GOT3 (cell line): ENCODE data around the gene CTDSP2.
"Not testable (repeated sequence)": the region's sequence is repeated elsewhere in the genome, so short reads cannot be mapped to it uniquely, and the experiment has no call there.

Experiments used
- DNase-seq: peaks from one replicate; lab custom pipeline; 2025; ENCODE audit warnings: mixed read lengths; lab: John Stamatoyannopoulos, UW

The CTDSP2 gene

GRCh38 chr12:57881475-57881874 lies 34.9 kb upstream of the CTDSP2 start:
- no peak for DNase-seq

DNA sequence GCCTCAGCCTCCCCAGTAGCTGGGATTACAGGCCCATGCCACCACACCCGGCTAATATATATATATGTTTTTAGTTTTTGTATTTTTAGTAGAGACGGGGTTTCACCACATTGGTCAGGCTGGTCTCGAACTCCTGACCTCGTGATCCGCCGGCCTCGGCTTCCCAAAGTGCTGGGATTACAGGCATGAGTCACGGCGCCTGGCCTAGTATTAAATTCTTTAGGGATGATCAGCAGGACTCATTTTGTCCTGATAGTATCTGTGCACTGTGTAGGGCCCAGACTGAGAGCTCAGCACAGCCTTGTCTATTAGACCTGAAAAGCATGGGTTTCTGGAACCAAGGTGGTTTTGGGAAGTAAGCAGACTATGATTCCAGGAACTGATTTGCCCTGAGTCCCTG lies 34.5 kb upstream of the CTDSP2 start:
- not testable (repeated sequence) for DNase-seq

DNA sequence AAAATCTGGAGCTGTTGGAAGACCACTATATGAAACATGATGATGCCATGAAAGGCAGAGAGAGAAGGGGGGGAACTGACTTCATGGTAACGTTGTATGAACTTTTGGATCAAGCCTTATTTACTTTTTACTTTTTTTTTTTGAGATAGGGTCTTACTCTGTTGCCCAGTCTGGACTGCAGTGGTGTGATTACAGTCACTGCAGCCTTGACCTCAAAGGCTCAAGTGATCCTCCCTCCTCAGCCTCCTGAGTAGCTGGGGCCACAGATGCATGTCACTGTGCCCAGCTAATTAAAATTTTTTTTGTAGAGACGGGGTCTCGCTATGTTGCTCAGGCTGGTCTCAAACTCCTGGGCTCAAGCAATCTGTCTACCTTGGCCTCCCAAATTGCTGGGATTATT lies 31.3 kb upstream of the CTDSP2 start:
- DNase-seq: no peak

GRCh38 chr12:57875753-57876547 lies 29.4 kb upstream of the CTDSP2 start:
- no peak for DNase-seq

DNA sequence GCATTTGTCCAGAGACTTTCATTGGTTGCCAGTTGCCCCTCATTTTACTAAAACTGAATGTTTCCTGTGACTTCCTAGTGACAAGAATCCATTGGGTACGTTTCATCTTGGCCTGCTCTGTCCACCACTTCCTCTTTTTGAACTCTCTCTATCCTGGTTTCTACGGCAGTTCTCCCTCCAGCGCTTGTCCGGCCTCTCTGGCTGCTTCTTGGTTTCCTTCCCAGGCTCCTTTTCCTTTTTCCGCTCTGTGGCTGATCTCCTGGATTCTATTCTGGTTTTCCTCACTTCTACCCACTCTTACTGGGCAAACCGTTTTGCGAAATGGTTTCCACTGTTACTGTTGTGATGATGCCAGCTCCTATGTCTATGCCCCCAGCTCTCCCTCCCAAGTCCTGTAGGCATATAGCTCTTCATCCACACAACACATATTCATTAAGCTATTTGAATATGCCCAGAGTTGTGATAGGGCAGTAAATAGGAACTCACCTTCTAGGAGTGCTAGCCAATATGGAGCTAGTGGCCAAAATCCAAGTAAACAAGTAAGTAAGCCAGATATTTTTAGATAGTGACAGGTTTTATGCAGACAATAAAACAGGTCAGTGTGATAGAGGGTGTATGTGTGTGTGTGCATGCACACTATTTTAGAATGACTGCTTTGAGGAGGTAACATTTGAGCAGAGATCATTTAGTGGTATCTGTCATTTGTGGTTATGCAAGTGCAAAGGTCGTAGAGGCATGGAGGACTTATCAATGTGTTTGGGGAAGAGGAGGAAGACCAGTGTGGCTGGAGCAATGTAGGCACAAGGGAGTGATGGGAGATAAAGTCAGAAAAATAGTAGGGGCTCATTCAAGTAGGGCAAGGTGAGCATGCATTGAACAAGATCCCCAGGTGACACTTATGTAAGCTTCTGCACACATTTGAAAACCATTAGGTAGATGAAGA lies 27.9 kb upstream of the CTDSP2 start:
- DNase-seq: no peak

GRCh38 chr12:57872362-57872761 lies 25.8 kb upstream of the CTDSP2 start:
- no peak for DNase-seq

DNA sequence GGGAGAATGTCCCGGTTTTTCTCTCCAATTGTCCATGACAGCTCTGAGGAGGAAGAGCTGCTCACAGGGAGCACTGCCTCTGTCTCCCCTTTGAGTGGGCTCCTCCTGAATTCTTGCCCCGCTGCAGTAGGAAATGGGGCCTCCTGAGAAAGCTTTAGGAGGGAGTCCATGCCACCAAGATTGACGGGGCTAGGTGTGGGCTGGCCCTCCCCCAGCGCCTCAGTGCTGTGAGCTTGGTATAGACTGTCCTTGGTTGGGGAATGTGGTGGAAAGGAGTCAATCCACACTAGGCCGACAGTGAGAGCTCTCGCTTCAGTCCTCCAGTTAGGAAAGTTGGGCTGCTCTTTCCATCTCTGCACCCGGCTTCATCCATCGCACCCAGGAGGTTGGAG lies 23.4 kb upstream of the CTDSP2 start:
- DNase-seq: no peak

DNA sequence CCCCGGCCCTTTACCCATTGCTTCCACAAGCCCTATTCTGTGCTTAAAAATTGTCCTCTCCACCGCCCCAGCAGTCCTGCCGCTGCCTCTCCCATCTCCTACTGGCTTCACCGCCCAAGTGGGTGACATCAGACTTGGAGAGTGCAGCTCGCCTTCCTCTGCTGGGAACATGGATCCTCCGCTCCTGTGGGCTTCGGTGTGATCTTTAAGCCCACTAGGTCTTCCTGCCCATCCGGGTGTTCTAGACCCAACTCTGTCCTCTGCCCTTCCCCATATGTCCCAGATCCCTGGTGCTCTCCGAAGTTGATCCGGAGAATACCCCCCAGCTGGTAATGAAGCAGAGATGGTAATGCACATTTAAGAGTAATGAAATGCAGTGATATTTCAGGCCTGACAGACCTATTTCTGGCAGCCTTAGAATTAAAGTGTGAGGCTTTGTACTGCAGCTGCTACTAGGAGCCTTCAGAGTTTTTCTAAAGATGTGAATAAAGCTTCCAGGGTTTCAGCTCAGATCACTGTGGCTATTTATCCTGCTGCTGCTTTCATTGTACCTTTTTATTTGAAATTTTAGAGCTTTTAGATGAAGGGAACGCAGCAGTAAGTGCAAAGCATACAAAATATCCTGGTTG lies 22.9 kb upstream of the CTDSP2 start:
- no peak for DNase-seq

- peak; percentile 74 for DNase-seq
Observed at GRCh38 chr12:57868851-57869268, 22.3 kb upstream of the CTDSP2 start.

- DNase-seq: no peak
Observed at GRCh38 chr12:57868221-57868620, 21.7 kb upstream of the CTDSP2 start.

DNA sequence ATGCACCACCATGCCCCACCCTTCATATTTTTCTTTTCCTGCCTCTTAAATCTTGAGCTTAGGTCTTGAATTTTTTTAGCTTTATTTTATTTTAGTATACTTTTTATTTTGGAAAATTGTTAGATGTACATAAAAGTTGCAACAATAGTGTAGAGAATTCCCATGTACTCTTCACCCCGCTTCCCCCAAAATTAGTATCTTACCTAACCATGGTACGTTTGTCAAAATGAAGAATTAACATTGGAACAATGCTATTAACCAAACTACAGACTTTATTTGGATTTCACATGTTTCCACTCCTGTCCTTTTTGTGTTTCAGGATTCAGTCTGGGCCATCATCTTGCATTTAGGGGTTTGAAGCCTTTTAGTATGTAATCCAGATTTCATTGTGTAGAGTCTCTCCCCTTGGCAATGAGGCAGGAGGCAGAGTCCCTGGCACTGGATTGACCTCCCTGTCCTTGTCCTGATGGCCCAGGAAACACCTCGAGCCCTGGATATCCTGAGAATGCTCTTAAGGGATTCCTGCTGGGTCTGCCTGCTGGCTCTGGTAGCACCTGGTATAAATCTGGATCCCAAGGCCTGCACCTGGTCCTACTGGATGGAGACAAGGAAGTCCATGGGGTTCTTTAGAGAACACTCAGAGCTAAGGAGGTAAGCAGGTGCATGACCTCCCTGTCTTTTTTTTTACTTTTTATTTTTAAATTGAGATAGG lies 19.9 kb upstream of the CTDSP2 start:
- DNase-seq: no peak

DNA sequence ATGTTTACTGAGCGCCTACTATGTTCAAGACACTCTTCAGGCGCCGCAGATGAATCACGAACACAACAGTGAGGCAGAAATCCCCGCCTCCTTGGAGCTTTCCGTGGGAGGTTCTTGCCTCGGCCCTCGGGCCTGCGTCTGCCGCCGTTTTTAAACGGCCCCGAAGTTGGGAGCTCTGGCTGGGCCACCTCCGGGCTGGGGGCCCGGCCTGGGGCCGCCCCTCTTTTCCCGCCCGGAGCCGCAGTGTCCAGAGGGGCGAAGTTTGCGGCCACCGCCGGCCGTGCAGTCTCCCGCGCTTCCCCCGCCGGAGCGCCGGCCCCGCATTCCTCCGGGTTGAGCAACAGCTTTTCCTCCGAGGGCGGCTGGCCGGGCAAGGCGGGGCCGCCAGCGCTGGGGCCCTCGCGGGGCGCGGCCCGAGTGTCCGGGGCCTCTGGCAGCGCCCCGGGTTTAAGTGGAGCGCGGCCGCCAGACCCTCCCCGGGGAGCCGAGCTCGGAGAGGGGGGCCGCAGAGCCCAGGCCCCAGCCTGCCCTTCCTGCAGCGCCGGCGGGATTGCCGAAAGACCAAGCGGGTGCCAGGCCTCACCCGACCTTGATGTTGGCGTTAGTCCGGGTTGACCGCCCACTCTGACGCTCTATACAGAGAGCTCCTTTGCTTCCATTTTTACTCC lies 18.7 kb upstream of the CTDSP2 start:
- DNase-seq: peak; percentile 99

DNA sequence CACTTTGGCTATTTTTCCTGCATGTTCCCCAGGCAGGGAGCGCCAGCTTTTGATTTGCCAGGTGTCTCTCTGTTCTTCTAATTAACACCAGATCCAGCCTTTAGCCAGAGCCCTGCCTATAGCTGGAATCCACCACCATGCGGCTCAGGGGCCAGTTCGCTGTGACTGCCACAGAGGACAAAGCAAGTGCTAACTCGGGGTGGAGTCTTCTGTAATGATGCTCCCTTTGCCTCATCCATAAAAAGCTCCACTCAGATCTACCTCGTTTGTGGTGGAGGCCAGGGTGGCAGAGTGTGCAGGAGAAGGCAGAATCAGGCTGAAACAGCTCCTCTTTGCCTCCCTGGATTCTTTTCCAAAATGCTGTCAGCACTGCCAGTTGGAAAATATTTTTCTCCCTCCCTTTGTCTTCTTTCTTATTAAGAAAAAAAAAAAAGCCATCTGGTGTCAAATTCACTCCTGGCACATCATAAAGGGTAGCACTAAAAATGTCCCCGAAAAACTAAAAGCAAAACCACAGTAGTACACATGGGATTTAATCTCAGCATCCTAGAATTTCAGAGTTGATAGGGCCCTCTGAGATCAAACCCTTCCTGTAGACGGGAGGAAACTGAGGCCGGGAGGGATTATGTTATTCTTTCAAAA lies 18.0 kb upstream of the CTDSP2 start:
- peak; percentile 77 for DNase-seq

DNA sequence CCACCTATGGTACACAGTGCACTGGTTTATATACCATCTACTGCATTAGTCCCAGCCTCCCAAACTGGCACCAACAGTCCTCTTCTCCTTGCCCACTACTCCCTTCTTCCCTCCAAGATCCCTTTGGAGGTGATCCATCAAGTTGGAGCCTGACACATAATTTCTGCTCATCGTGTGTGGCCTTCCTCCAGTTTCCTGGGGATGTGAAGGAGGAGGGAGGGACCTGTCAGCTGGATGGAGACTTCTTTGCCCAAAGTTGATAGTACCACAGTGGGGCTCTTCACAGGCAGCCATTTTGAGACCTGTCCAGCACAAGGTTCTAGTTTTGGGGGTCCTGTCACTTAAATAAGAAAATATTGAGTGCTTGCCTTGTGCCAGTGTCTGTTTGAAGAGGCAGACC lies 17.1 kb upstream of the CTDSP2 start:
- DNase-seq: no peak

DNA sequence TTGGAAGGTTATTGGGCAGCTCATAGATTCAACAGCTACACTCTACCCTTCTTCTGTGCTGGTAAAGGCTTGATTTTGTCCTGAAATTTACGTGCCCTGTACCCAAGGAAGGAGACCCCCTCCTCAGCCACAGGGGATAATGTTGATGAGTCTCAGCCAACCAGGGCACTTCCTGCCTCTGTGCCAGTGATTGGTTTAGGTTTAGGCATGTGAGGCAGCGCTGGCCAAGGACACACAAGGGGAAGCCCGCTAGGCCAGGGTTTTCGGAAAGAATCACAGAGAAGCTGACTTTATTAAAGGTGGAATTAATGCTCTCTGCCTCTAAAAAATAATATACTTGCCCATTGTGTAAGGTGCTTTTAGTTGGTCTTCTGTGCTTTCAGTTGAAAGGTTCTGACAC lies 15.4 kb upstream of the CTDSP2 start:
- no peak for DNase-seq

GRCh38 chr12:57860883-57861282 lies 14.4 kb upstream of the CTDSP2 start:
- not testable (repeated sequence) for DNase-seq

DNA sequence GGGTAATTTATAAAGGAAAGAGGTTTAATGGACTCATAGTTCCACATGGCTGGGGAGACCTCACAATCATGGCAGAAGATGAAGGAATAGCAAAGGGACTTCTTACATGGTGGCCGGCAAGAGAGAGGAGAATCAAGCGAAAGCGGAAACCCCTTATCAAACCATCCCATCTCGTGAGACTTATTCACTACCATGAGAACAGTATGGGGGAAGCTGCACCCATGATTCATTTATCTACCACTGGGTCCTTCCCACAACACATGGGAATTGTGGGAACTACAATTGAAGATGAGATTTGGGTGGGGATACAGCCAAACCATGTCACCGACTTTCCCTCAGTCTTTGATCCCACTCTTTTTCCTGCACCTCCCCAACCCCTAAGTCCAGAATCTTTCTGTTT lies 12.6 kb upstream of the CTDSP2 start:
- no peak for DNase-seq

DNA sequence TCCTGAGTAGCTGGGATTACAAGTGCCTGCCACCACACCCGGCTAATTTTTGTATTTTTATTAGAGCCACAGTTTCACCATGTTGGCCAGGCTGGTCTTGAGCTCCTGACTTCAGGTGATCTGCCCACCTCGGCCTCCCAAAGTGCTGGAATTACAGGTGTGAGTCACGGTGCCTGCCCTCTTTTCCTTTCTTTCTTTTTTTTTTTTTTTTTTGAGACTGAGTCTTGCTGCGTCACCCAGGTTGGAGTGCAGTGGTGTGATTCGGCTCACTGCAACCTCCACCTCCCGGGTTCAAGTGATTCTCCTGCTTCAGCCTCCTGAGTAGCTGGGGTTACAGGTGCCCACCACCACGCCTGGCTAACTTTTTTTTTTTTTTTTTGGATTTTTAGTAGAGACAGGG lies 11.6 kb upstream of the CTDSP2 start:
- not testable (repeated sequence) for DNase-seq

DNA sequence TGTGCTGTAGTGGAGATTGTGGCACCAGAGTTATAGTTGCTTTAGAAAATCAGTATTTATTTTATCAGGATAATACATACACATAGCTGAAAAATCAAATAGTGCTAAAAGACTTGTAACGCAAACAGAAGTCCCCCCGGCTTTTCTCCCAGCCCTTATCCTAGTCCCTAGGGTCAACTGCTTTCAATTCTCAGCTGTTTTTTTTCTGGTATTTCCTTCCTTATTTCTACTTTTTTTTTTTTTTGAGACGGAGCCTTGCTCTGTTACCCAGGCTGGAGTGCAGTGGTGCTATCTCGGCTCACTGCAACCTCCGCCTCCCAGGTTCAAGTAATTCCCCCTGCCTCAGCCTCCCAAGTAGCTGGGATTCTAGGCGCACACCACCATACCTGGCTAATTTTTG lies 8.4 kb upstream of the CTDSP2 start:
- DNase-seq: no peak

GRCh38 chr12:57853864-57854556 lies 7.5 kb upstream of the CTDSP2 start:
- DNase-seq: no peak
